GM10266 (cell line): ENCODE results near the gene DNAJB2.

Experiments used
- DNase-seq: peaks from one replicate; pipeline ENCODE4 v3.0.0; 2012; ENCODE audit errors: extremely low spot score
- TF ChIP-seq, protein P1 (sequence below): IDR thresholded peaks from 2 replicates; pipeline ENCODE4 v1.5.1; 2012; ENCODE audit warnings: mild to moderate bottlenecking, low read depth; ENCODE audit not compliant: control insufficient read depth, insufficient read depth; ENCODE audit errors: missing control alignments

The DNAJB2 gene

DNA sequence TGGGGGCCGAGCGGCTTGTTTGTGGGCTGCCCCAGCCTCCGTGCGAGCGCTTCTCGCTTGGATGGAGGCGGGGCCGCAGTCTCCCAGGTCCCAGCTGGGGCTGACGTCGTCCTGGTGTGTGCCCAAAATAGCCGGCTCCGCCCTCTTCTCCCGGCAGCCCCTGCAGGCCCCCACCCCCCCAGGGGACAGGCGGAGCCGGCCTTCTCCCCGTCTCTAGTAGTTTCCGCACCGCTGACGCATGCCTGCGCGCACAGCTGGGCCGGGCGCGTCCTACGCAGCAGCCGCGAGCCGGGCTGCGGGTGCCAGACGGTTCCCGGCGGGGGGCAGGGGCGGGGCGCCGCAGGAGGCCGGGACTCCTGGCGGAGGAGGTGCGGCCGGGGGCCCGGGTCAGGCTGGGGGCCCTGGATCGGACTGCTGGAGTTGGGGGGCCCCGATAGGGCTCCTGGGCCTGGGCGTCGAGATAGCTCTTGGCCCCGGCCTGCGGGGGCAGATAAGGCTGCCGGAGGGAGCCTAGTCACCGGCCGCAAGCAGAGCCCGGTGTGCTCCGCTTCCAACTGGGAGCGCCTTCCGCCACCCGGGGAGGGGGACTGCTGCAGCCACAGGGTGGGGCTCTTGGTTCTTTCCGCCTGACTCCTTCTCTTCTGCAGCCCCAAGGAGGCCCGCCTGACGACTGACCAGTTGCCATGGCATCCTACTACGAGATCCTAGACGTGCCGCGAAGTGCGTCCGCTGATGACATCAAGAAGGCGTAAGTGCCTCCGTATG, at the start of gene DNAJB2:
Gene DNAJB2 (plus strand): TSS at position 216 of the 765 bp plus-strand sequence. CDS start 468 bp downstream, at position 684.
- DNase-seq = peak; percentile 100
- TF ChIP-seq, protein P1, sequence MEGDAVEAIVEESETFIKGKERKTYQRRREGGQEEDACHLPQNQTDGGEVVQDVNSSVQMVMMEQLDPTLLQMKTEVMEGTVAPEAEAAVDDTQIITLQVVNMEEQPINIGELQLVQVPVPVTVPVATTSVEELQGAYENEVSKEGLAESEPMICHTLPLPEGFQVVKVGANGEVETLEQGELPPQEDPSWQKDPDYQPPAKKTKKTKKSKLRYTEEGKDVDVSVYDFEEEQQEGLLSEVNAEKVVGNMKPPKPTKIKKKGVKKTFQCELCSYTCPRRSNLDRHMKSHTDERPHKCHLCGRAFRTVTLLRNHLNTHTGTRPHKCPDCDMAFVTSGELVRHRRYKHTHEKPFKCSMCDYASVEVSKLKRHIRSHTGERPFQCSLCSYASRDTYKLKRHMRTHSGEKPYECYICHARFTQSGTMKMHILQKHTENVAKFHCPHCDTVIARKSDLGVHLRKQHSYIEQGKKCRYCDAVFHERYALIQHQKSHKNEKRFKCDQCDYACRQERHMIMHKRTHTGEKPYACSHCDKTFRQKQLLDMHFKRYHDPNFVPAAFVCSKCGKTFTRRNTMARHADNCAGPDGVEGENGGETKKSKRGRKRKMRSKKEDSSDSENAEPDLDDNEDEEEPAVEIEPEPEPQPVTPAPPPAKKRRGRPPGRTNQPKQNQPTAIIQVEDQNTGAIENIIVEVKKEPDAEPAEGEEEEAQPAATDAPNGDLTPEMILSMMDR = peak; percentile 22

DNA sequence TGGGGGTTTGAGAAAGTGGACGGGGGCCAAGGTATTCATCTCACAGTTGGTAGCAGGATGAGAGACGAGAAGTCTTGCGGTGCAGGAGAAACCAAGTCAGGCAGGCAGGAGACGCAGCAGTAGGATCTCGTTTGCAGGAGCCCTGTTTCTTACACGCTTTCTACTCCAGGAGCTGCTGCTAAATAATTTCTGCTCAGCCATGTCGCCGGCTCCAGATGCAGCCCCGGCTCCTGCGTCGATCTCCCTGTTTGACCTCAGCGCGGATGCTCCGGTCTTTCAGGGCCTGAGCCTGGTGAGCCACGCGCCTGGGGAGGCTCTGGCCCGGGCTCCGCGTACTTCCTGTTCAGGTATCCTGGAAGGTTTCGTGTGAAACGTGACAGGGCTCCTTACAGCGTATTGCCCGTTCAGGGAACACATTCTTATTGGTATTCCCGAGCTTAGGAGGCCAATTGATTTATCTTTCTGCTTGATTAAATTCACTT, 49.1 kb upstream of the DNAJB2 start:
- peak; percentile 53 for DNase-seq

GRCh38 chr2:219234331-219234730, 44.8 kb upstream of the DNAJB2 start:
- no peak for DNase-seq
- TF ChIP-seq, protein P1 = no peak

More for the DNA sequence above, 49.1 kb upstream of the DNAJB2 start:
- TF ChIP-seq, protein P1 = no peak

GRCh38 chr2:219243291-219243761, 35.8 kb upstream of the DNAJB2 start:
- TF ChIP-seq, protein P1 = no peak
- DNase-seq = no peak

GRCh38 chr2:219244789-219245147, 34.4 kb upstream of the DNAJB2 start:
- TF ChIP-seq, protein P1 = no peak
- DNase-seq = no peak

GRCh38 chr2:219245148-219245898, 33.8 kb upstream of the DNAJB2 start, which contains the start of the genes GLB1L and STK16:
Gene GLB1L (minus strand): TSS chr2:219245444. CDS start chr2:219243573, 1,871 bp downstream.
Gene STK16 (plus strand): TSS chr2:219245479. CDS start chr2:219246000, 521 bp downstream.
- peak; percentile 91 for DNase-seq
- TF ChIP-seq, protein P1 = no peak
